HepG2 (cell line): ENCODE results near the gene PAIP2. TPM values are rescaled to one million over a fixed set of nuclear protein-coding genes. Genes with fewer than 3 reads are reported as not detected.
"Not testable (repeated sequence)": the region's sequence is repeated elsewhere in the genome, so short reads cannot be mapped to it uniquely, and the experiment has no call there.

ENCODE experiments used
- ATAC-seq: fragments of 200-7000 bp; cut with Tn5 transposase; 3 replicates; pipeline ENCODE4 v1.9.1; 2020; ENCODE audit warnings: mild to moderate bottlenecking, moderate library complexity
- BruUV-seq: library from RNA; stranded (reverse); fragments of 400-500 nt; replicated peaks from 2 replicates; lab custom pipeline; 2021; lab: Mats Ljungman, UMichigan
- CTCF ChIA-PET: fragments of 300-600 bp; formaldehyde crosslinking; extraction: SDS; loops from one replicate; lab custom pipeline; 2021; ENCODE audit warnings: low total read pairs, inconsistent platforms, low intra/inter-chr PET ratio; lab: Yijun Ruan, JAX
- POLR2A ChIA-PET: fragments of 350-600 bp; sonication (Branson Sonifier 250); formaldehyde crosslinking; loops from one replicate; lab custom pipeline; 2020; ENCODE audit warnings: antibody characterized with exemption, inconsistent platforms; lab: Yijun Ruan, JAX
- DNase-seq: peaks from one replicate; pipeline ENCODE4 v3.0.0-alpha.2; 2015; ENCODE audit warnings: low spot score
- FAIRE-seq: peaks from 3 replicates; lab custom pipeline; 2011; peaks lifted over from hg19 to GRCh38; lab: Jason Lieb, UNC
- H2AFZ ChIP-seq: one replicate; pipeline ENCODE4 v1.6.1; 2011; ENCODE audit warnings: low read length, inconsistent platforms
- H3K27ac ChIP-seq: fragments of 300-600 bp; 3 replicates; pipeline ENCODE4 v1.8.0; 2011; ENCODE audit warnings: mixed run types, mild to moderate bottlenecking, mixed read lengths, low read length, inconsistent platforms; ENCODE audit not compliant: insufficient read depth; ENCODE audit errors: extremely low read length
- H3K27me3 ChIP-seq, 2 experiments: fragments of 200-600 bp in 1 of 2; 2 replicates in 1 of 2; 3 replicates in 1 of 2; pipeline versions ENCODE4 v1.6.0 to v1.8.0; 2011; ENCODE audit warnings: low read length in 2 of 2, mild to moderate bottlenecking in 2 of 2, moderate library complexity in 2 of 2, inconsistent platforms in 1 of 2; ENCODE audit not compliant: insufficient read depth in 2 of 2, control insufficient read depth in 1 of 2
- H3K36me3 ChIP-seq, 2 experiments: fragments of 200-600 bp in 1 of 2; replicated peaks in 1 of 2; 2 replicates in 1 of 2; 3 replicates in 1 of 2; pipeline versions ENCODE4 v1.5.1 to v1.8.0; 2011; ENCODE audit warnings: low read length in 2 of 2, inconsistent platforms in 1 of 2; ENCODE audit not compliant: insufficient read depth in 2 of 2, control insufficient read depth in 1 of 2
- H3K4me1 ChIP-seq: 2 replicates; pipeline ENCODE4 v1.5.1; 2012; ENCODE audit warnings: low read length, inconsistent platforms; ENCODE audit not compliant: insufficient read depth
- H3K4me2 ChIP-seq: 2 replicates; pipeline ENCODE4 v1.6.0; 2011; ENCODE audit warnings: low read depth, low read length, inconsistent platforms
- H3K4me3 ChIP-seq, 3 experiments: fragments of 200-600 bp in 1 of 3; sonication (generic), shearing (Covaris generic) in 1 of 3; replicated peaks in 1 of 3; 2 replicates each; pipeline ENCODE4 v1.5.1; 2011 to 2016; ENCODE audit warnings: low read length in 3 of 3, inconsistent platforms in 2 of 3, low read depth in 2 of 3, mild to moderate bottlenecking in 2 of 3, control low read depth in 1 of 3, mixed read lengths in 1 of 3; ENCODE audit not compliant: insufficient read depth in 1 of 3
- H3K79me2 ChIP-seq: one replicate; pipeline ENCODE4 v1.6.1; 2011; ENCODE audit warnings: low read length, inconsistent platforms; ENCODE audit not compliant: insufficient read depth
- H3K9ac ChIP-seq: 2 replicates; pipeline ENCODE4 v1.6.0; 2011; ENCODE audit warnings: mild to moderate bottlenecking, low read depth, low read length, inconsistent platforms; ENCODE audit not compliant: insufficient read depth
- H3K9me3 ChIP-seq: 2 replicates; pipeline ENCODE4 v1.5.1; 2012; ENCODE audit warnings: mild to moderate bottlenecking, low read length
- H4K20me1 ChIP-seq: 2 replicates; pipeline ENCODE4 v1.6.0; 2011; ENCODE audit warnings: inconsistent platforms, mild to moderate bottlenecking, low read length, moderate library complexity; ENCODE audit not compliant: insufficient read depth
- CBX2 ChIP-seq, 2 experiments: fragments of 200-600 bp in 1 of 2; sonication (generic); formaldehyde crosslinking in 1 of 2; IDR thresholded peaks; 2 replicates each; pipeline versions ENCODE4 v1.7.0 to v1.8.1; 2018 to 2022; ENCODE audit warnings: low read depth in 2 of 2, low read length in 1 of 2, mild to moderate bottlenecking in 1 of 2, missing genetic modification reagents in 1 of 2
- MLLT10 ChIP-seq: sonication (generic); formaldehyde crosslinking; IDR thresholded peaks from 2 replicates; pipeline ENCODE4 v1.4.0; 2020; ENCODE audit warnings: missing genetic modification reagents
- MTA1 ChIP-seq: sonication (generic); formaldehyde crosslinking; IDR thresholded peaks from 2 replicates; pipeline ENCODE4 v1.4.0; 2020; ENCODE audit warnings: missing genetic modification reagents, mild to moderate bottlenecking, borderline replicate concordance
- PRPF4 ChIP-seq: fragments of 200-400 bp; formaldehyde crosslinking; IDR thresholded peaks from 2 replicates; pipeline ENCODE4 v1.6.1; 2016; ENCODE audit warnings: low read length, low read depth; ENCODE audit not compliant: poor library complexity, severe bottlenecking
- WIZ ChIP-seq: sonication (generic); formaldehyde crosslinking; IDR thresholded peaks from 2 replicates; pipeline ENCODE4 v1.5.1; 2020; ENCODE audit warnings: mild to moderate bottlenecking, missing genetic modification reagents
- ZNF430 ChIP-seq: sonication (generic); formaldehyde crosslinking; IDR thresholded peaks from 2 replicates; pipeline ENCODE4 v1.9.0; 2021; ENCODE audit warnings: mild to moderate bottlenecking, missing genetic modification reagents
- WGBS: methylation state at CpG from one replicate; pipeline ENCODE4 v1.1.6; 2017; ENCODE audit warnings: low lambda C conversion rate; 5-methylcytosine and 5-hydroxymethylcytosine counted together
- in situ Hi-C: cut with HindIII; loops from 2 replicates; pipeline ENCODE4 v1.10.0; 2017; ENCODE audit warnings: low pct_unique_long_range_greater_than_20kb; ENCODE audit not compliant: extremely low pct_ligation_motif_present
- intact Hi-C: fragments of 100-400 bp; cut with micrococcal nuclease; formaldehyde crosslinking; loops from one replicate; pipeline ENCODE4 v1.10.0; 2022; ENCODE audit not compliant: unreplicated experiment
- polyA plus RNA-seq, 8 experiments: library from polyadenylated mRNA; depleted of rRNA in 3 of 8; stranded (reverse) in 7 of 8; unstranded in 1 of 8; fragments of >200 nt; fragmentation: Illumina TruSeq in 4 of 8; extraction: Trizol in 4 of 8; gene quantifications; 2 replicates each; pipeline versions ENCODE4 v1.2.1 to v1.2.3, GENCODE V29; 2011 to 2016; ENCODE audit warnings: low read depth in 4 of 8, missing spikeins in 1 of 8, mixed read lengths in 1 of 8; ENCODE audit not compliant: insufficient read depth in 1 of 8
- total RNA-seq, 5 experiments: library from RNA; depleted of rRNA; stranded (reverse); fragments of >200 nt; fragmentation: Illumina TruSeq; extraction: Trizol; gene quantifications; 2 replicates each; pipeline ENCODE4 v1.2.3, GENCODE V29; 2016; ENCODE audit warnings: low read depth in 1 of 5
- TF ChIP-seq, protein P1 (sequence below): sonication (generic); formaldehyde crosslinking; IDR thresholded peaks from 2 replicates; pipeline ENCODE4 v1.4.0; 2020; ENCODE audit warnings: missing genetic modification reagents

The PAIP2 gene
- total and polyA plus RNA-seq, 2 of the 13 experiments (the other 11 are each of a cell fraction or from before 2014, with no cell fraction given) = 61.5 to 76.3 TPM

DNA sequence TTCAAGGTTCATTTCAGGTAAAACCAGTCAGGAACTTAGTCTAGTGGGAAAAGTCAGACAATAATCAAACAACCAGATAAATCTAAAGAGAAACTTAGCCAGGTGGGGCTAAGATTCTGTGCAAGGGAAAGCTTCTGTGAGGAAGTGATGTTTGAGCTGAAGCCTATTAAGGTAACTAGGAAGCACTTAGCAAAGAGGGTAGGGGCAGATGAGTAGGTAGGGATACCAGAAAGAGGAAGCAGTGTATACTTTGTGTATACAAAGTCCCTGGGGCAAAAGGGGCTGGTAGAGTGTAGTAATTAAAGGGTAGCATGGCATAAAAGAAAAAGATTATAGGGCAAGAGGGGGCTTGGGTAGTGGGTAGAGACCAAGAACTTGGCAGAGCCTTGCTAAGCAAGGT lies 65.9 kb downstream of the PAIP2 start (continued):
- no peak for TF ChIP-seq MTA1 (CRISPR knock-in tag)
- TF ChIP-seq, all 625 proteins: peak for 0

DNA sequence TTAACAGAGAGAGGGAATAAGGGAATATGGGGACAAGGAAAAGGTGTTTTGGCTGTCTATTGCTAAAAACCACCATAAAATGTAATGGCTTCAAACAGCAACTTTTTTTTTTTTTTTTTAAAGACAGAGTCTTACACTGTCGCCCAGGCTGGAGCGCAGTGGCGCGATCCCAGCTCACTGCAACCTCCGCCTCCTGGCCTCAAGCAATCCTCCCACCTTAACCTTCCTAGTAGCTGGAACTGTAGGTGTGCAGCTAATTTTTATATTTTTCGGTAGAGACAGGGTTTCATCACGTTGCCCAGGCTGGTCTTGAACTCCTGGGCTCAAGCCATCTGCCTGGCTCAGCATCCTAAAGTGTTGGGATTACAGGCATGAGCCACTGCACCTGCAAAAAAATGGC lies 66.5 kb downstream of the PAIP2 start:
- FAIRE-seq = no peak

DNA sequence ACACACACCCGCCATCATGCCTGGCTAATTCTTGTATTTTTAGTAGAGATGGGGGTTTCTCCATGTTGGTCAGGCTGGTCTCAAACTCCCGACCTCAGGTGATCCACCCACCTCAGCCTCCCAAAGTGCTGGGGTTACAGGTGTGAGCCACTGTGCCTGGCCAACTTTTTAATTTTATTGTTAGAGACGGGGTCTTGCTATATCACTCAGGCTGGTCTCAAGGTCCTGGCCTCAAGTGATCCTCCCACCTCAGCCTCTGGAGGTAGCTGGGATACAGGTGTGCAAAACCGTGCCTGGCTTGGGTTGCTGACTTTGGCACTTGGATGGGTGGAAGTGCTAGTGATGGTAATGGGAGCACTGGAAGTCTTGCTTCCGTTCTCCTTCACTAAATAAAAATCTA lies 67.5 kb downstream of the PAIP2 start:
- H3K9me3 ChIP-seq, POLR2A ChIA-PET, FAIRE-seq, H3K27me3 ChIP-seq, H3K79me2 ChIP-seq, H3K4me3 ChIP-seq, H3K4me2 ChIP-seq, H3K36me3 ChIP-seq, CTCF ChIA-PET, H2AFZ ChIP-seq, H3K9ac ChIP-seq, in situ Hi-C loops, DNase-seq, ATAC-seq, H3K27ac ChIP-seq, intact Hi-C loops, BruUV-seq, H4K20me1 ChIP-seq: not testable (repeated sequence)
- WGBS = 69% methylated on average over 2 of the region's 5 CpGs
- H3K4me1 ChIP-seq = peaks cover 42% of the 10 kb centered on the region

More for the DNA sequence above, 66.5 kb downstream of the PAIP2 start:
- Histone ChIP-seq H3K36me3 (no peaks in the 10 kb centered on the region), H3K4me2 (no peak overlapping the region), H3K27ac (no peak overlapping the region), H4K20me1 (no peaks in the 10 kb centered on the region), H3K9ac (no peak overlapping the region), H3K9me3 (no peaks in the 10 kb centered on the region), H3K79me2 (peaks cover 2% of the 10 kb centered on the region), H3K4me1 (peaks cover 46% of the 10 kb centered on the region), H2AFZ (no peak overlapping the region), H3K4me3 (no peak overlapping the region), H3K27me3 (no peaks in the 10 kb centered on the region)
- ChIA-PET POLR2A (no interaction called here), CTCF (no interaction called here)
- in situ Hi-C loops = no loop called here
- intact Hi-C loops = no loop called here
- no peak for ATAC-seq
- DNase-seq = no peak
- TF ChIP-seq WIZ (no peak), PRPF4 (no peak), ZNF430 (CRISPR knock-in tag) (no peak), MLLT10 (no peak), CBX2 (IDR thresholded peaks at IDR 0.05; ENCODE audit: low read depth, low read length) (no peak), CBX2 (CRISPR knock-in tag; IDR thresholded peaks at IDR 0.05; ENCODE audit: low read depth) (no peak)
- TF ChIP-seq, protein P1, sequence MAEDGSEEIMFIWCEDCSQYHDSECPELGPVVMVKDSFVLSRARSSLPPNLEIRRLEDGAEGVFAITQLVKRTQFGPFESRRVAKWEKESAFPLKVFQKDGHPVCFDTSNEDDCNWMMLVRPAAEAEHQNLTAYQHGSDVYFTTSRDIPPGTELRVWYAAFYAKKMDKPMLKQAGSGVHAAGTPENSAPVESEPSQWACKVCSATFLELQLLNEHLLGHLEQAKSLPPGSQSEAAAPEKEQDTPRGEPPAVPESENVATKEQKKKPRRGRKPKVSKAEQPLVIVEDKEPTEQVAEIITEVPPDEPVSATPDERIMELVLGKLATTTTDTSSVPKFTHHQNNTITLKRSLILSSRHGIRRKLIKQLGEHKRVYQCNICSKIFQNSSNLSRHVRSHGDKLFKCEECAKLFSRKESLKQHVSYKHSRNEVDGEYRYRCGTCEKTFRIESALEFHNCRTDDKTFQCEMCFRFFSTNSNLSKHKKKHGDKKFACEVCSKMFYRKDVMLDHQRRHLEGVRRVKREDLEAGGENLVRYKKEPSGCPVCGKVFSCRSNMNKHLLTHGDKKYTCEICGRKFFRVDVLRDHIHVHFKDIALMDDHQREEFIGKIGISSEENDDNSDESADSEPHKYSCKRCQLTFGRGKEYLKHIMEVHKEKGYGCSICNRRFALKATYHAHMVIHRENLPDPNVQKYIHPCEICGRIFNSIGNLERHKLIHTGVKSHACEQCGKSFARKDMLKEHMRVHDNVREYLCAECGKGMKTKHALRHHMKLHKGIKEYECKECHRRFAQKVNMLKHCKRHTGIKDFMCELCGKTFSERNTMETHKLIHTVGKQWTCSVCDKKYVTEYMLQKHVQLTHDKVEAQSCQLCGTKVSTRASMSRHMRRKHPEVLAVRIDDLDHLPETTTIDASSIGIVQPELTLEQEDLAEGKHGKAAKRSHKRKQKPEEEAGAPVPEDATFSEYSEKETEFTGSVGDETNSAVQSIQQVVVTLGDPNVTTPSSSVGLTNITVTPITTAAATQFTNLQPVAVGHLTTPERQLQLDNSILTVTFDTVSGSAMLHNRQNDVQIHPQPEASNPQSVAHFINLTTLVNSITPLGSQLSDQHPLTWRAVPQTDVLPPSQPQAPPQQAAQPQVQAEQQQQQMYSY = no peak
- no TSS peak for BruUV-seq
- 85% methylated on average over 7 of the region's 7 CpGs for WGBS
